Activated CD4-positive, CD25-positive, alpha-beta regulatory T cell treated with anti-CD3 and anti-CD28 coated beads, Interleukin-2, amount 50 U/mL, for 16 hours (primary cell): ENCODE data around the gene ING2.

Source experiments
- DNase-seq: peaks from one replicate; pipeline ENCODE4 v3.0.0-alpha.2; 2020; ENCODE audit warnings: low read depth, low spot score

The ING2 gene

GRCh38 chr4:183499389-183499788 lies 5.5 kb upstream of the ING2 start:
- DNase-seq, result no peak

GRCh38 chr4:183499801-183500200 lies 5.1 kb upstream of the ING2 start:
- DNase-seq, result no peak

- no peak for DNase-seq
Measured at GRCh38 chr4:183503497-183504063, 1.3 kb upstream of the ING2 start.

DNA sequence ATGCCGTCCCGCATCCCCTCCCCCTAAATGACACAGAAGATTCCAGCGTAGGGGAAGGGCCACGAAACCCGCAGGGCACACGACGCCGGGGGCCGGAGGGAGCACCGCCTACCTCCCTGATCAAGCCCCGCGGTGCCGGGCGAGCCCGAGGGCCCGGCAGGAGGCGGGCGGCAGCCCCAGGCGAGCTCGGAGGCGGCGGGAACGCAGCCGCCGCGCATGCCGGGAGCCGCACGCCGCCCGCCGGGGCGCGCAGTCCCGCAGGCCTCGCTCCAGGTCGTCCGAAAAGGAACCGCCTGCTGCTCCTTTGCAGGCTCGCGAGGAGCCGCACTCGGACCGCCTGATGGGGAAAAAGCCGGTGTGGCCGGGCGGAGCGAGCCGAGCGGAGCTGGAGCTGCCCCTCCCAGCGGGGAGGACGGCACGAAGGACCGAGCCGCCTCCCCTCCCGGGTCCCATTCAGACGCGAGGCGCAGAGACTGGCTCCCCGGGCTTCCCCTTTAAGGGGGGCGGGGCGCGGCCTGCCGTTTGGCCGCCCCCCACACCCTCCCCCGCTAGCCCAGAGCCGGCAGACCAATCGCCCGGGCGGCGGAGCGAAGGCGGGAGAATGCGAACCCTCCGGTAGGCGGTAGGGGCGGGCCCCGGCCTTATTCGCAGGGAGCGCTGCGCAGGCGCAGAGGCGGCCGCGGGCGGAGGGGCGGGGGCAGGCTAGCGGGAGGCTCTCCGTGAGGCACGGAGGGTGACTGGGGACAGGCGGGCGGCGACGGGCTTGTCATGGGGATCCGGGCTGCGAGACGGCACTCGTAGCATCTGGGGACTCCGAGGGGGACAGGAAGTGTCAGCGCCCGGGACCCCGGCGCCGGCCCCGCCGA lies 561 bp upstream of the ING2 start:
- peak; percentile 99 for DNase-seq

GRCh38 chr4:183505611-183506388 lies 942 bp downstream of the ING2 start:
- peak; percentile 75 for DNase-seq

GRCh38 chr4:183506389-183506735 lies 1.5 kb downstream of the ING2 start:
- no peak for DNase-seq

DNA sequence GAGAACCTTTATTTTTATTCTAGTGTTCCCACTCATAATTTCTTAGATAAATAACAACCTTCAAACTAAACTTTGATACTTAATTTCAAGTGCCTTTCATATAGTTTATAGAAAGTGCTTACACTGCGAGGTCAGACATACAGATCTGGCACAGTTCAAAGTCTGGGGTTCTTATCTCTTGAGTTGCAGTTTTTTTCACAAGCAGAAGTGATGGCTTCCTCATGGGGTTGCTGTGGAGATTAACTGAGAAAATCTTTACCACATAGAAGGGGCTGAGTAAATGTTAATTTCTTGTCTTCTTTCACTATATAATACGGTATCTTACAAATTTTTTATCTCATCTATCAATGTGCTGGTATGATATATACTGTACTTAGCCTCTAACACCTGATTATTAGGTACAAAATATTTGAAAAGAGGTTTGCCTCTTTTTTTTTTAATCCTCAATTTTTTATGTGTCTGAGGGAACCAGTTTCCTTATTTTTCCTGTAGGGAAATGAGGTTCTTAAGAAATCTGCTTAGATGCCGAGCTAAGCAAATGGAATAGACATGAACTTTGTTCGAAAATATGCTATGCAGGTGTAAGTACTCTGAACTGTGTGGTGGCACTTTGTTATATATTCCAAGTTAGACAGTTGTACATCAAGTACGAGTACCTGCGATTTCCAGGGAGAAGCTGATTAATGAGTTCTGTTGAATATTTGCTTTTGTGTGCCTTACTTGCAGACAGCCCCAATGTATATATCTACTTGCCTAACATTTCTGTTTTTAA lies 3.3 kb downstream of the ING2 start:
- no peak for DNase-seq

GRCh38 chr4:183508697-183509335 lies 4.0 kb downstream of the ING2 start:
- no peak for DNase-seq

- DNase-seq, result no peak
Measured at GRCh38 chr4:183515411-183515810, 10.6 kb downstream of the ING2 start.

DNA sequence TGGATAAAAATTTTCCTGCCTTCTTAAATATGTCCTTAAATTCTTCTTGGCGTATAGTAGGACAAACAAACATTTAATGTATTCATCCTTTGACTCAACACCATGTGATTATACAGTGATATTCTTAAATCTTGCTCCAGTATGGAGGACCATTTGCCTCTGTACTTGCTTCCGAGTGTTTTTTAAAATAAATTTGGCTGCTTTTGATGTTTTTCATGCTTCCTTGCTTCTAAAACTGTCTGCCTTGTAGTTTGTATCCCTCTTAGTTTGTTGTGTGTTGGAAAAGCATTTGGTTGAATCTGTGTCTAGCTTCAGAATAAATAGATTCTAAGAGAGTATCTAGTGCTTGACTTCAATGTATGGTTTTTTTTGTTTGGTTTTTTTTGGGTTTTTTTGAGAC lies 12.3 kb downstream of the ING2 start:
- no peak for DNase-seq

DNA sequence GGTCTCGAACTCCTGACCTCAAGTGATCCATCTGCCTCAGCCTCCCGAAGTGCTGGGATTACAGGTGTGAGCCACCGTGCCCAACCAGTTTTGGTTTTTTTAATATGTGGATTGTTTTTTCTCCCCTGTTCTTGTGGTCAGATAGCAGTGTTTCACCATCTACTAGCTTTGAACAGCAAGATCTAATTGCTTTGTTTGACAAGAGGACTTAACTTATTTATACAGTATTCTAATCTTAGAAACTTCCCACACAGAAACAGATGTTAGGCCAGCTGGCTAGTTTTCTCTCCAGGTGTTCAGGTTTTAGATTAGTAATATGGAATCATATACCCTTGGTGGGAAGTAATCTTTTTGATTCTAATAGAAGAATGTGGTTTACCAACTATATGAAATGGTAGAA lies 12.9 kb downstream of the ING2 start:
- no peak for DNase-seq

DNA sequence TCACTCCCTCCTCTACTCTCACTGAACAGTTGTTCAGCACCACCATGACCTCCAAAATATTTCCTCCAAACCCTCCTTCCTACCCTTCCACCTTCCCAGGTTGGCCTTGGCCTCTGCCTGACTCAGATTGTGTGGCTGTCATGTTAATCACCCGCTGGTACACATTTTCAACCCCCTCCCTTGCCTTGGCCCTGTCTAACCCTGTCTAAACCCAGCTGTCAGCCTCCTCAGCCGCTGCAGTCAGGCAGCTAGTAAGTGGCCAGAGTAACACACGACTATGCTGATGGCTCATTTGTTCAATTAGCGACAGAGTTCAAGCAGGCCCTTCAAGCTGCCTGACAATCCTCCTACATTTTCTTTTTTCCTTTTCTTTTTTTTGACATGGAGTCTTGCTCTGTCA lies 18.0 kb downstream of the ING2 start:
- no peak for DNase-seq

DNA sequence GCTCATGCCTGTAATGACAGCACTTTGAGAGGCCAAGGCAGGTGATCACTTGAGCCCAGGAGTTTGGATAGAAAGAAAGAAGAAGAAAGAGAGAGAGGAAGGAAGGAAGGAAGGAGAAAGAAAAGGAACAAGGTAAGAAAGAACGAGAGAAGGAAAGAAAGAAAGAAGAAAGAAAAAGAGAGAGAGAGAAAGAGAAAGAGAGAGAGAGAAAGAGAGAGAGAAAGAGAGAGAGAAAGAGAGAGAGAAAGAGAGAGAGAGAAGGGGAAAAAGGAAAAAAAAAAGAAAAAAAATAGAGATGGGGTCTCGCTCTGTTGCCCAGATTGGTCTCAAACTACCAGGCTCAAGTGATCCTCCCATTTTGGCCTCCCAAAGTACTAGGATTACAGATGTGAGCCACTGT lies 22.5 kb downstream of the ING2 start:
- no peak for DNase-seq

DNA sequence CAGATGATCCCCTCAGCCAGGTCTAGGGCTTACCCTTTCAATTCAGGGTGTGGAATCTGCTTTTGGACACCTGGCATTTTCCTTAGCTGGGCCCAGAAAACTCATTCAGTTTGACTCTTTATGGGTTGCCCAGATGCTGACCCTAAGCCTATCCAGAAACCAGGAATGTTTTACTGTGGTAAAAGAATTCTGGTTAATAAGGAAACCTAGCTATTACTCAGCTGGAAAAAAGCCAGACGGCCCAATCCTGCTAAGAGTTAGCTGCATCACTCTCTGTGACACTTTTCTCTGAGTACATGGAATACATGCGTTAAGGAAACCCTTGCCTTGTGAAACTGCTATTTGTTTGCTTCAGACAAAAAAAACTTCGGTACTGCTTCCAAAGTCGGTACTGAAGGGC lies 28.0 kb downstream of the ING2 start:
- DNase-seq, result no peak

GRCh38 chr4:183533698-183534097 lies 28.8 kb downstream of the ING2 start:
- DNase-seq, result no peak

- no peak for DNase-seq
Measured at GRCh38 chr4:183540410-183541009, 35.7 kb downstream of the ING2 start.

DNA sequence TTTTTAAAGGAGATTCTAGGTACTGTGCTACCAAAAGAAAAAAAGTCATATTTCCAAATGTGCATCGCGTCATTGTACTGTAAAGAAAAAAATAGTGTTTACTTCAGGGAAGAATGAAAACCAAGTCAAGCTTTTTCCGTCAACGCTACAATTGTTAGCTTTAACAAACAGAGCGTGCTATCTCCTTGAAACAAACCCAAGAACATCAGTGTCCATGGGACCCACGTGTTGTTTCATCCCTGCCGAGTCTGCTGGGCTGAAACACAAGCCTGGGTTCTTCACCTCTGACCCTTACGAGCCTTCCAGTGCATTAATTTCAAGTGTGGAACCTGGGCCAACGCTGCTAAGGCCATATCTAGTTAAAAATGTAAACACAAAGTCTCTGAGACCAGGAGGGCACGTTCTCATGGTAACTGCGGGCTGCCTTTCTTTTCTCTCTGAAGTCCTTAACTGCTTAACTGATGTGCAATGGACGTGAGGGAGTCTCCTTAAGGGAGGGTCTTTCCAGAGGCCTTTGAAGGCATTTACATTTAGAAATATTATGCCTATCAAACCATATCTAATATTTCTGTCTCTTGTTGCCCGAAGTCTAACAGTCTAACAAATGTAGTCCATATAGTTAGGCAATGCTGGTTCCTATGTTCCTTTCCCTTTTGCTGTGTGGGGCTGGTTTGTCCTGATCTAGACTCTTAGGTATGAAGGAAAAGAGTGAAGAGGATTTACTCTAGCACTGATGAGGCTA lies 36.3 kb downstream of the ING2 start:
- no peak for DNase-seq

GRCh38 chr4:183541752-183542040 lies 36.8 kb downstream of the ING2 start:
- DNase-seq, result no peak

- DNase-seq, result no peak
Measured at GRCh38 chr4:183543435-183543834, 38.6 kb downstream of the ING2 start.

DNA sequence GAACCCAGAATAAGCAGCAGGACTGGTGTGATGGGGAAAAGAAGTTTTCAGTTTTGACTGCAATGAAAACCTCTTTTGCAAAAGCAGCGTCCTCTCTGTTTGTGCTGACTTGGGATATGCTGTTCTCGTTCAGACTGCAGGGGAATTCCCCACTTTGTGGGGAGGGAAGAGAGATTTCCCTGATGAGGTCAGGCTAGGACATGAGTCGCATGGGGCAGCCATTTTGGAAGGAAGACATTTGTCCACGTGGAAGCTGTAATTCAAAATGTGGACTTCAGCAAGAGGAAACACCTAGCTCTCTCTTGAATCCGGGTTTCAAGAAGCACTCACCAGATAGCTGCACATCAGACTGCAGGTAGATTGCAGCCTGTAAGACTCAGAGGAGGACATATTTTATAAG lies 39.3 kb downstream of the ING2 start:
- DNase-seq, result no peak

GRCh38 chr4:183546376-183546775 lies 41.5 kb downstream of the ING2 start:
- no peak for DNase-seq
